Upper lobe of right lung (tissue), 1 donor: ENCODE data around the gene CSNK2A2. TPM values are rescaled to one million over a fixed set of nuclear protein-coding genes. Genes with fewer than 3 reads are reported as not detected.

Experiments
- ATAC-seq: fragments of 200-7000 bp; cut with Tn5 transposase; one replicate; pipeline ENCODE4 v1.9.1; 2020; ENCODE audit warnings: mild to moderate bottlenecking, moderate library complexity
- DNase-seq: peaks from one replicate; pipeline ENCODE4 v3.0.0-alpha.2; 2020
- H3K27ac ChIP-seq: fragments of 200-600 bp; one replicate; pipeline ENCODE4 v1.8.0; 2022
- H3K27me3 ChIP-seq: fragments of 200-600 bp; one replicate; pipeline ENCODE4 v1.8.0; 2022; ENCODE audit warnings: mild to moderate bottlenecking
- H3K36me3 ChIP-seq: fragments of 200-600 bp; one replicate; pipeline ENCODE4 v1.8.0; 2022
- H3K4me1 ChIP-seq: fragments of 200-600 bp; one replicate; pipeline ENCODE4 v1.8.0; 2022
- H3K4me3 ChIP-seq: fragments of 200-600 bp; one replicate; pipeline ENCODE4 v1.8.0; 2022; ENCODE audit warnings: mild to moderate bottlenecking
- H3K9me3 ChIP-seq: fragments of 200-600 bp; one replicate; pipeline ENCODE4 v1.8.0; 2022
- intact Hi-C: fragments of 100-400 bp; cut with DNase I; formaldehyde crosslinking; loops from one replicate; pipeline ENCODE4 v1.11.0; 2022
- total RNA-seq: library from RNA; stranded (reverse); fragmentation: NEBNext Ultra II Directional; extraction: Animal tissue kit (Norgen Biotek cat#: 25700); gene quantifications from one replicate; pipeline ENCODE4 v1.2.1, GENCODE V29; 2021
- TF ChIP-seq, protein P1 (sequence below): fragments of 200-600 bp; IDR thresholded peaks from one replicate; pipeline ENCODE4 v1.8.0; 2022; ENCODE audit warnings: antibody characterized with exemption
- donor health status: DM: no; HTN: yes; CAD: no; lungs with severe emphysema.

Gene CSNK2A2
- total RNA-seq, 1 donor from 2014 or later = 69.0 TPM

GRCh38 chr16:58187665-58188421 lies 10.1 kb downstream of the CSNK2A2 start:
- Histone ChIP-seq H3K4me3 (no peak overlapping the region), H3K36me3 (peaks cover 88% of the 10 kb centered on the region), H3K27ac (no peak overlapping the region), H3K4me1 (no peaks in the 10 kb centered on the region), H3K27me3 (no peaks in the 10 kb centered on the region), H3K9me3 (no peaks in the 10 kb centered on the region)
- intact Hi-C loops = no loop called here
- ATAC-seq (no peak), DNase-seq (no peak)
- TF ChIP-seq, protein P1, sequence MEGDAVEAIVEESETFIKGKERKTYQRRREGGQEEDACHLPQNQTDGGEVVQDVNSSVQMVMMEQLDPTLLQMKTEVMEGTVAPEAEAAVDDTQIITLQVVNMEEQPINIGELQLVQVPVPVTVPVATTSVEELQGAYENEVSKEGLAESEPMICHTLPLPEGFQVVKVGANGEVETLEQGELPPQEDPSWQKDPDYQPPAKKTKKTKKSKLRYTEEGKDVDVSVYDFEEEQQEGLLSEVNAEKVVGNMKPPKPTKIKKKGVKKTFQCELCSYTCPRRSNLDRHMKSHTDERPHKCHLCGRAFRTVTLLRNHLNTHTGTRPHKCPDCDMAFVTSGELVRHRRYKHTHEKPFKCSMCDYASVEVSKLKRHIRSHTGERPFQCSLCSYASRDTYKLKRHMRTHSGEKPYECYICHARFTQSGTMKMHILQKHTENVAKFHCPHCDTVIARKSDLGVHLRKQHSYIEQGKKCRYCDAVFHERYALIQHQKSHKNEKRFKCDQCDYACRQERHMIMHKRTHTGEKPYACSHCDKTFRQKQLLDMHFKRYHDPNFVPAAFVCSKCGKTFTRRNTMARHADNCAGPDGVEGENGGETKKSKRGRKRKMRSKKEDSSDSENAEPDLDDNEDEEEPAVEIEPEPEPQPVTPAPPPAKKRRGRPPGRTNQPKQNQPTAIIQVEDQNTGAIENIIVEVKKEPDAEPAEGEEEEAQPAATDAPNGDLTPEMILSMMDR = no peak

GRCh38 chr16:58187092-58187491 lies 10.8 kb downstream of the CSNK2A2 start:
- TF ChIP-seq, protein P1 = no peak
- H3K9me3 ChIP-seq = no peaks in the 10 kb centered on the region
- H3K4me1 ChIP-seq = no peaks in the 10 kb centered on the region
- ATAC-seq = no peak
- intact Hi-C loops = no loop called here
- peak overlapping the region; percentile 21 for H3K27ac ChIP-seq
- H3K36me3 ChIP-seq = peaks cover 86% of the 10 kb centered on the region
- H3K4me3 ChIP-seq = no peak overlapping the region
- DNase-seq = no peak
- H3K27me3 ChIP-seq = no peaks in the 10 kb centered on the region

DNA sequence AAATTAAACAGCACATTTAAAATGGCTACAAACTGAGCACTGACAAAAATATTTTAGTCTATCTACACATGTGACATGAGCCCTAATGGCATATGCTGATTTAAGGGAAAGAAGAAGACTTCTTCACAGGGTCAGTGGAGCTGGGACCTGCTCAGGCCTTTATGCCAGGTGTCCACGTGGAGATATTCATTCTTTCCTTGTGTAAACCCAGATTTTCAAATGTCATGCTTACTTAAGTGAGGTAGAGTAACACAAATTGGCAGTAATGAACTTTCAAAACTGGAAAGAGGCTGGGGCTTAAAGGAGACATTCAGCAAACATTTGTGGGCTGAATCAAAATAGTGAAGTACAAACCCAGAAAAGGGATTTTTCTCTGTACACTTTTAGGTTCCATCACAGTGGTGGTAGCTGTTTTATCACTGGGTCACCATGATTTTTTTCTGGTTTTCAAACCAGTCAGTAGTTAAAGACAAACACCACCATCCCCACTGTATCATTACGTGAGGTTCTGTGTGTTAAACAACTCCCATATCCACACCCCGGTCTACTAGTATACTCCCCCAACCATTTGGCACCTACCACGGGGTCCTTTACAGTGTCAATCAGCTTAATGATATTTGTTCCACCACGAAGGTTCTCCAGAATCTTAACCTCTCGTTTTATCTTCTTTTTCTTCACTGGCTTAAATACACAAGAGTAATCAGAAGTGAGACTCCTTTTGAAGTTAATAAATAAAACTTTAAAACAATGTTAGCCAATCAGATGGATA lies 11.5 kb downstream of the CSNK2A2 start:
- intact Hi-C loops = no loop called here
- H3K27ac ChIP-seq = peak overlapping the region; percentile 21
- no peaks in the 10 kb centered on the region for H3K27me3 ChIP-seq
- DNase-seq (no peak), ATAC-seq (no peak)
- H3K9me3 ChIP-seq = no peaks in the 10 kb centered on the region
- H3K4me1 ChIP-seq = no peaks in the 10 kb centered on the region
- H3K36me3 ChIP-seq = peaks cover 88% of the 10 kb centered on the region
- H3K4me3 ChIP-seq = no peak overlapping the region
- TF ChIP-seq, protein P1 = no peak

DNA sequence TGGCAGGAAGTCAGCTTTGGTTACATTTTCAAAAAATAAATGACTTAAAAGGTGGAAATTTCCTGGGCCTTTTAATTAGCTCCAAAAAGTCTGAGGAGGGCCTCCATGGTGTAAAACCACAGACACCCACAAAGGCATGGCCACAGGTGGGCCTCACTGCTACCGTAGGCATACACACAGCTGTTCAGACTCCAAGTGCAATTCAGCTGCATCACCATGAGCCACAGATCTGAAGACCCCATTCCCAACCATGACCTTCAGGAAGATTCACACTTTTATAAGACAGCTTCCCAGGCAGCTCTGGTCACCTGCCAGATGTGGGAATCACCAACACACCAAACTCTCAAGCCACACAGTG lies 20.6 kb downstream of the CSNK2A2 start:
- Histone ChIP-seq H3K9me3 (no peaks in the 10 kb centered on the region), H3K27me3 (no peaks in the 10 kb centered on the region), H3K36me3 (peaks cover 69% of the 10 kb centered on the region), H3K4me1 (no peaks in the 10 kb centered on the region), H3K4me3 (no peak overlapping the region), H3K27ac (no peak overlapping the region)
- TF ChIP-seq, protein P1 = no peak
- no peak for DNase-seq
- intact Hi-C loops = no loop called here
- ATAC-seq = no peak

DNA sequence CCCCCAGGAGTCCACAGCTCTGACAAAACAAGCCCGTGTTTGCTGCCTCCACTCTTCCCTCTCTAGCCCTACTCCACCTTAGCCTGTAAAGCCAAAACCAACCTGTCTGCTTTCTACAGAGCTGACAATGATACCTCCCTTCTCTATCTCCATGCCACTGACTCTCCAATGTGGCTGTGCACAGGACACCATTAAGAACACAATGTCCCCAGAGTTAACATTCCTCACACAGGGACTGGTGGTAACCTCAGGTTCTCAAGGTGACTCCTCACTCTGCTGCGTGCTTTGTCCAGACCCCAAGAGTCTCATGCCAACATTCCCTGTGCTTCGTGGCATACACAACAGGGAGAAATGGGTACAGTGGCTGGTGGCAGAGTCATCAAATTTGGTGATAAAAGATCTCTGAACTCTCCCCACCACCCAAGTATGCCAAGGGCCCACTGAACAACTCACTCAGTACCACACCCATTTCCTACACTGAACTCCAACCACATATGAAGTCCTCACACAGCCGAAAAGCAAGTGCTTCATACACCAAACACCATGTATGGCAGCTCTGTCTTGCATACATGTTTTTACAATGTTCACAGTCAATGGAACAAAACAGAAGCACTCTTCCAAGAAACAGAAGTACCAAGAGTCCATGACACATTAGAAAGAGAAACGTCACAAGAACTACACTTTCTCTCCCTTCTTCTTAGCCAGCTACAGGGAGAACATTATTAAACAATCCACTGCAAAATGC lies 21.1 kb downstream of the CSNK2A2 start:
- intact Hi-C loops = no loop called here
- ATAC-seq = no peak

More for the DNA sequence above, 21.1 kb downstream of the CSNK2A2 start:
- no peak overlapping the region for H3K27ac ChIP-seq
- H3K27me3 ChIP-seq = no peaks in the 10 kb centered on the region
- no peaks in the 10 kb centered on the region for H3K4me1 ChIP-seq
- no peaks in the 10 kb centered on the region for H3K9me3 ChIP-seq
- TF ChIP-seq, protein P1 = no peak
- no peak for DNase-seq
- no peak overlapping the region for H3K4me3 ChIP-seq
- peaks cover 67% of the 10 kb centered on the region for H3K36me3 ChIP-seq
